SK-N-SH (cell line): ENCODE data around the gene CNTNAP2.

Experiments used
- CTCF ChIP-seq: fragments of 200-600 bp; sonication (generic); IDR thresholded peaks from 2 replicates; pipeline ENCODE4 v1.6.1; 2017; ENCODE audit warnings: antibody characterized with exemption, mild to moderate bottlenecking, moderate library complexity
- SMC3 ChIP-seq: IDR thresholded peaks from 2 replicates; pipeline ENCODE4 v1.6.1; 2012; ENCODE audit warnings: low read depth, low read length, improper control_type of control experiment

GRCh38 chr7:146626912-146627311, 510.3 kb downstream of the CNTNAP2 start:
- TF ChIP-seq CTCF (no peak), SMC3 (no peak)
